GM19035 (cell line): ENCODE measurements around the gene GARRE1.
"Not testable (repeated sequence)": the region's sequence is repeated elsewhere in the genome, so short reads cannot be mapped to it uniquely, and the experiment has no call there.

Experiments
- ATAC-seq: cut with Tn5 transposase; IDR thresholded peaks from one replicate; pipeline ENCODE4 v1.9.1; 2021; ENCODE audit not compliant: unreplicated experiment

Gene GARRE1, protein sequence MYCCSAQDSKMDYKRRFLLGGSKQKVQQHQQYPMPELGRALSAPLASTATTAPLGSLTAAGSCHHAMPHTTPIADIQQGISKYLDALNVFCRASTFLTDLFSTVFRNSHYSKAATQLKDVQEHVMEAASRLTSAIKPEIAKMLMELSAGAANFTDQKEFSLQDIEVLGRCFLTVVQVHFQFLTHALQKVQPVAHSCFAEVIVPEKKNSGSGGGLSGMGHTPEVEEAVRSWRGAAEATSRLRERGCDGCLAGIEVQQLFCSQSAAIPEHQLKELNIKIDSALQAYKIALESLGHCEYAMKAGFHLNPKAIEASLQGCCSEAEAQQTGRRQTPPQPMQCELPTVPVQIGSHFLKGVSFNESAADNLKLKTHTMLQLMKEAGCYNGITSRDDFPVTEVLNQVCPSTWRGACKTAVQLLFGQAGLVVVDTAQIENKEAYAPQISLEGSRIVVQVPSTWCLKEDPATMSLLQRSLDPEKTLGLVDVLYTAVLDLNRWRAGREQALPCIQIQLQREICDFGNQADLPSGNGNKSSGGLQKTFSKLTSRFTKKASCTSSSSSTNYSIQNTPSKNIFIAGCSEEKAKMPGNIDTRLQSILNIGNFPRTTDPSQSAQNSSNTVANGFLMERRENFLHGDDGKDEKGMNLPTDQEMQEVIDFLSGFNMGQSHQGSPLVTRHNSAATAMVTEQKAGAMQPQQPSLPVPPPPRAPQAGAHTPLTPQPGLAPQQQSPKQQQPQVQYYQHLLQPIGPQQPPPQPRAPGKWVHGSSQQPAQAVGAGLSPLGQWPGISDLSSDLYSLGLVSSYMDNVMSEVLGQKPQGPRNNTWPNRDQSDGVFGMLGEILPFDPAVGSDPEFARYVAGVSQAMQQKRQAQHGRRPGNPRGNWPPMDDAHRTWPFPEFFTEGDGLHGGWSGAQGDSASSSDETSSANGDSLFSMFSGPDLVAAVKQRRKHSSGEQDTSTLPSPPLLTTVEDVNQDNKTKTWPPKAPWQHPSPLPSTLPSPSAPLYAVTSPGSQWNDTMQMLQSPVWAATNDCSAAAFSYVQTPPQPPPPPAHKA (N-terminal part only)

DNA sequence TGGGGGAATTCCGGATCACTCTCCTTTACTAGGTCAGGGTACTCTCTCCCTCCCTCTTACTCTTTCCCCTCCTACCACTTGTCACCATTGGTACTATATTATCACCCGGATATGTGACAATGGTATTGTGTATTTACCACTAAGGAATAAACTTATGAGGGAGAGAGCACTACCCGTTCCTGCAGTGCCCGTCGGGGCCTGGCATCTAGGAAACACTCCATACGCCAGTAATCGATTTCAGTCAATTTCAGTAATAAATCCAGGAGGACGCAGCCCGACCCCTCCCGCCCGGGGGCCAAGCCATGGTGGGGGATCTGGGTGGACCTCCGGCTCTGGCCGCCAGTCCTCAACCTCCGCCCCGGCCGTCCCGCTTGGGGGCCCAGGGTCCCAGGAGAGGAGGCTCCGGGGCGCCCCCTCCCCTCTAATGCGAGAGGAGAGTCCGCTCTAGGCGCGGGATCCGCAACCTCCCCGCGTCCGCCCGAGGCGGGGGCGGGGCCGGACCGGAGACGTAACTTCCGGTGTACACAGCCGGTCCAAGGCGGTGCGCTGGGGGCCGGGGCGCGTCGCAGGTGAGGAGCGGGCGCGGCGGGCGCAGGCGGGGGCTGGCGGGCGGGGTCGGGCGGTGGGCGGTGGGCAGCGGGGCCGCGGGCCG lies at the start of gene GARRE1:
Gene GARRE1 (plus strand): TSS at position 509 of the 652 bp plus-strand sequence. CDS start 45,920 bp downstream, outside the sequence.
- ATAC-seq, result peak; percentile 93

- ATAC-seq, result not testable (repeated sequence)
Measured at GRCh38 chr19:34205324-34205723, 49.0 kb upstream of the GARRE1 start.

- no peak for ATAC-seq
Measured at GRCh38 chr19:34208291-34208884, 46.0 kb upstream of the GARRE1 start.

DNA sequence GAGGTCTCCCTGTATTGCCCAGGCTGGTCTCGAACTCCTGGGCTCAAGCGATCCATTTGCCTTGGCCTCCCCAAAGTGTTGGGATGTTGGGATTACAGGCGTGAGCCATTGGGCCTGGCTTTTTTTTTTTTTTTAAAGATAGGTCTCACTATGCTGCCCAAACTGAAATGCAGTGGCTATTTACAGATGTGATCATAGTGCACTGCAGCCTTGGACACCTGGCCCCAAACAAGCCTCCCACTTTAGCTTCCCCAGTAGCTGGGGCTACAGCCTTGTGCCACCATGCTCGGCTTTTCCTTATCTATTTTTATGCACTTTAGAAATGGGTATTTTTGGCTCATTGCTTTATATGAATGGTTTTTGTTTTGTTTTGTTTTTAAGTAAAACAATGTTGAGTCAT lies 44.6 kb upstream of the GARRE1 start:
- no peak for ATAC-seq

DNA sequence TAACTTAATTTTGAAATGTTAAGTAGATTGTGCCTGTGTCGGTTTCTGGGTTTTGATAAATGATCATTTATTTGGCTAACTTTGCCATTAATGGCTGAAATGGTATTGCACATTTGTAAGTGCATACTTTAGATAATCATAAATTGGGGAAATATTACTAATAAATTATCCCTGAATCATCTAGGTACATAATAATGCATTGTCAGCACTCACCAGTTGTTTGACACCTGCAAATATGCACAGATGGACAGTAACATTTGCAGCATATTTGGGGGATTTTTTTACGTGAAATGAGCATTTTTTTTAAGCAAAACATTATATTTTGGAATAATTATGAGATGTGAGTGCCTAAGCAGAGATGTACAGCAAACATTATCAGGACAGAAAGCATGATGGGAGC lies 41.1 kb upstream of the GARRE1 start:
- ATAC-seq, result no peak

- ATAC-seq, result no peak
Measured at GRCh38 chr19:34214040-34214439, 40.3 kb upstream of the GARRE1 start.

GRCh38 chr19:34215006-34215665 lies 39.2 kb upstream of the GARRE1 start:
- ATAC-seq, result no peak

- no peak for ATAC-seq
Measured at GRCh38 chr19:34215666-34216038, 38.7 kb upstream of the GARRE1 start.

DNA sequence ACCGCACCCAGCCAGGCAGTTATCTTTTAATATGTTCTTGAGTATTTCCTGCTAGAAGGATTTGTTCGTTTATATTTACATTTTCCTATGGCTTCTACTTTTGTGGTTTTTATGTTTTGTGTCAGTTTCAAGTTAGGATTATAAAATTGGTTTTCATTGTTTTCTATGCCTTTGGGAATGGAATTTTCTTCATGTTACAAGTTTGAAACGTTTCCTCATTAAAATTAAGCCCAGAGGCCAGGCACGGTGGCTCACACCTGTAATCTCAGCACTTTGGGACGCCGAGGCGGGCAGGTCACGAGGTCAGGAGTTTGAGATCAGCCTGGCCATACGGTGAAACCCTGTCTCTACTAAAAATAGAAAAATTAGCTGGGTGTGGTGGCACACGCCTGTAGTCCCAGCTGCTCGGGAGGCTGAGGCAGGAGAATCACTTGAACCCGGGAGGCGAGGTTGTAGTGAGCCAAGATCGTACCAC lies 37.6 kb upstream of the GARRE1 start:
- not testable (repeated sequence) for ATAC-seq

DNA sequence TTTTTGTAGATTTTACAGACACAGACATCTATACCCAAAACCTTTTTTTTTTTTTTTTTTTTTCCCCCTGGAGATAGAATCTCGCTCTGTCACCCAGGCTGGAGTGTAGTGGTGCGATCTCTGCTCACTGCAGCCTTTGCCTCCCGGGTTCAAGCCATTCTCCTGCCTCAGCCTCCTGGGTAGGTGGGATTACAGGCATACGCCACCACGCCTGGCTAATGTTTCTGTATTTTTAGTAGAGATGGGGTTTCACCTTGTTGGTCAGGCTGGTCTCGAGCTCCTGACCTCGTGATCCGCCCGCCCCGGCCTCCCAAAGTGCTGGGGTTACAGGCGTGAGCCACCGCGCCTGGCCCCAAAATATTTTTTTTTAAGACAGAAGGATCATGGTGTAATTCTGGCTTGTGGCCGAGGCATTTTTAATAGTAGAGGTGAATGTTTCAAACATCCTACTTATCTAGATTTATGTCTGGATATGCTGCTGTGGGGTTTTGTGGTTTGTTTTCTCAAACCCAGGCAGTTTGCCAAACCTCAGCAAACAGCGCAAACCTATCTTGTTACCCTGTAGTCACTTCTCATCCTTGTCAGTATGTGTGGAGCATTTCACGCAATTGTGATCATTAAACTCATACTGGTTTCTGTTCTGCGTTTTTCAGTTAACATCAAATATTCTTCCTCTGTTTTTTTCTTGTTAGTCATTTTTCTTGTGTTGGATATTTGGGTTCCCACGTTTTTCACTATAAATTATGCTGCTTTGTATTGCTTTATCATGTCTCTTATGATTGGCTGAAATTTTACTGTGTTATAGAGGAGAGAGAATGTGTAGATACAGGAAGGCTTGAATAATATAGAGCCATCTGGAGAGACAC lies 36.2 kb upstream of the GARRE1 start:
- ATAC-seq, result no peak

DNA sequence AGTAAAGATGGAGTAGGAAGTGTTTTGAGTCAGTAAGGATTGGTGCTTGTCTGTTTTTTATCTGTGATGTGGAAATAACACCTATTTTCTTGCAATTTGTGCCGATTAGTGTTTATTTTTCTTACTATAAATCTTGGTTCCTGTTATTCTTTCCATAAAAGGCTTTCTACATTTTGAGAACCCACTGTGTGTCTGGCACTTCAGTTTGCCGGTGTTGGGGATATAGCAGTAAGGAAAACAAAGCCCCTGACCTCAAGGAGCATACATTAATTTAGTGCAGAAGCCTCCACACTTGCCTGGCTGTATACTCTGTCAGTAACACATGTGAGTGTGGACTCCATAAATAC lies 35.6 kb upstream of the GARRE1 start:
- ATAC-seq, result no peak

- ATAC-seq, result no peak
Measured at GRCh38 chr19:34220472-34221063, 33.8 kb upstream of the GARRE1 start.

DNA sequence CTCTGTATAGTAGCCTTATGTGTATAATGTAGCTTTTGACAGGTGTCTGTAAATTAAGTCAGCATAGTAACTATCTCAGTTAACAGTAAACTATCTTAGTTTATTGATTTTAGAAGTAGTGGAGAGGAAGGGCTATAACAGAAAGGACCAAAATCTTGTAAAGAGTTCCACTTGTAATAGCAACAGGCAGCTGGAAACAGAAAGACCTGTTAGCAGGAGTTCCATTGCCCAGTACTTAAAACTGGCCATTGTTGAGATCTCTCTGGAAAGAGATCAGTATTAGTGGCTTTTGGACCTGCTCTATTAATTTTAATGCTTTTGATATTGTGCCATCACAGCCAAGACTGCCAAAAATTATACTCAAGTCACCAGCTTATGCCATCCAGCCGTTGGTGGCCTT lies 32.0 kb upstream of the GARRE1 start:
- no peak for ATAC-seq

DNA sequence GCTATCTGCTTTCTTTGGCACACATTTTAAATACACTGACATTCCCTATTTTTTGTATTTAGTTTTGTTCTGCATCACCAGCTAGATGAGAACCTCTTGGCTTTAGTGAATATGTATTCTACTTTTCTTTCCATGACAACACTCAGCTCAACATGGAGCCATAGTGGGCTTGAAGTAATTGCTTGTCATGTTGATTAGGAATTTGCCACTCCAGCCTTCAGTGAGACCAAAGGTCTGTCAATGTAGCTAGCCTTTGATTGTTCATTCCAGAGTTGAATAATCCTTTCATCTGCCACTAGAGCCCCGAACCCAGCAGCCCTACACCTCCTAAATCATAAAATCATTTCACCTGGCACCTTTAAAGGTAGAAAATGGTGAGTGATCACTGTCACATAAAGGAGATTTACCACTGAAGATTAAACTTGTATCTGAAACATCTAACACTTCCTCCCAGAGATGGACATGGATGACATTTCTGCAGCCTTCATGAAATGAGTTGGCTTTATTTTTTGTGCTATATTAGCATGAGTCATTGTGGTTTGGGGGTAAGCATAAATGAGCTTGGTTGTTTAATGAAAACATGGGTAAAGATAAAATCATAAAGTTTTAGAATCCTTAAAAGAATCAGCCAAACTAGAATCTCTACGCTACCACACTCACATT lies 29.2 kb upstream of the GARRE1 start:
- ATAC-seq, result no peak

- no peak for ATAC-seq
Measured at GRCh38 chr19:34225659-34226015, 28.7 kb upstream of the GARRE1 start.

DNA sequence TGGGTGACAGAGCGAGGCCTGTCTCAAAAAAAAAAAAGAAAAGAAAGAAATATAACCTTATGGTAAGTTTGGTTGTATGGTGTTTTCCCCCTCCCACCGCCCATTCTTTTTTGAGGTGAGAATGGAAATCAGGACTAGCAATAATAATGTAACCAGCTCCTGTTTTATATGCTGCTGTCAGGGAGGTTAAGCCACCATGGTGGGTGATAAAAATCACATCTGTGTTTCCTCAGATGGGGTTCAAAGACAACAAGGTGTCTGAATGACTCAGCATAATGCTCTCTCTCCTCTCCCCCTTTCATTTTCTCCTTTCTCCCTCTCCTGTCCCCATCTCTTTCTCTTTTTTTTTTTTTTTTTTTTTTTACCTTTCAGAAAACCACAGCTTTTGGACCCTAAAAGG lies 28.3 kb upstream of the GARRE1 start:
- ATAC-seq, result no peak

GRCh38 chr19:34228347-34228746 lies 26.0 kb upstream of the GARRE1 start:
- no peak for ATAC-seq

DNA sequence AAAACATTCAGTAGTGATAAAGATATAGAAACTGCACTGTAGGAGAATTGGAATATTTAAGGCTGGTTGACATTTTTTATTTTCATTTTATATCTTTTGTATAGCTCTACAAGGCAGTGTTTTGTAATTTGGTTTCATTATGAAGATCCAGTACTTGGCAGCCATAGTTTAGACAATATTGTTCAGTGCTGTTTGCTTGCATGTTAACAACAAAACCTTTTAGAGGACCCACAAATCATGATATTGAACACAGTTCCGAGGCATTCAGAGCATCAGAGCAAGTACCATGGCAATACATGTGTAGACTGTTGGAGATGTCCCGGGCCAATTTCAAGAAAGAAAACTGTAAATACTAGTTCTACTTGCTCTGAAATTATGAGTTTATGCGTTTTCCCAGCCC lies 25.6 kb upstream of the GARRE1 start:
- no peak for ATAC-seq
